ENCODE measurements around the gene CEP295NL. TPM values are rescaled to one million over a fixed set of nuclear protein-coding genes. Genes with fewer than 3 reads are reported as not detected.

CEP295NL gene
- total and polyA plus RNA-seq, 2 of the 13 experiments (the other 11 are each of a cell fraction or from before 2014, with no cell fraction given): not detected

- Histone ChIP-seq H3K4me2 (ENCODE audit: low read depth, low read length) (no peak overlapping the region), H4K20me1 (ENCODE audit: insufficient read depth, low read length) (no peaks in the 10 kb centered on the region), H3K27ac (ENCODE audit: extremely low read length, insufficient read depth, low read length) (no peak overlapping the region), H3K9ac (ENCODE audit: insufficient read depth, low read depth, low read length) (no peak overlapping the region), H2AFZ (ENCODE audit: low read length) (no peak overlapping the region), H3K27me3 (ENCODE audit: control insufficient read depth in 1 of 2, insufficient read depth in 2 of 2, low read length in 2 of 2) (peaks cover 5 to 27% of the 10 kb centered on the region in 2 experiments; a peak in 4 of 5 replicates), H3K9me3 (ENCODE audit: low read length) (peaks cover 18% of the 10 kb centered on the region), H3K4me1 (ENCODE audit: insufficient read depth, low read length) (peaks cover 47% of the 10 kb centered on the region), H3K36me3 (replicated peaks in 1 of 2; ENCODE audit: control insufficient read depth in 1 of 2, insufficient read depth in 2 of 2, low read length in 2 of 2) (no peaks in the 10 kb centered on the region), H3K4me3 (replicated peaks in 1 of 3; ENCODE audit: insufficient read depth in 1 of 3, low read depth in 2 of 3, low read length in 3 of 3) (no peak overlapping the region), H3K79me2 (ENCODE audit: insufficient read depth, low read length) (no peaks in the 10 kb centered on the region)
- BruUV-seq (replicated peaks): no TSS peak
- FAIRE-seq (no peak), ATAC-seq (no peak), DNase-seq (ENCODE audit: low spot score) (no peak)
- TF ChIP-seq ATF4 (CRISPR knock-in tag; IDR thresholded peaks at IDR 0.05) (no peak), FOXO1 (CRISPR knock-in tag; IDR thresholded peaks at IDR 0.05) (no peak), ZNF292 (CRISPR knock-in tag; IDR thresholded peaks at IDR 0.05; ENCODE audit: borderline replicate concordance, low read depth) (no peak), ZNF331 (CRISPR knock-in tag; IDR thresholded peaks at IDR 0.05) (peak; percentile 100), ZNF383 (CRISPR knock-in tag; IDR thresholded peaks at IDR 0.05; ENCODE audit: borderline replicate concordance) (no peak), SRSF4 (IDR thresholded peaks at IDR 0.05; ENCODE audit: low read depth, low read length, poor library complexity, severe bottlenecking) (no peak), SETDB1 (CRISPR knock-in tag; IDR thresholded peaks at IDR 0.05; ENCODE audit: borderline replicate concordance) (peak; percentile 79; the same call in 1 of the 2 replicates), ZNF430 (CRISPR knock-in tag; IDR thresholded peaks at IDR 0.05) (no peak)
- ChIA-PET CTCF (ENCODE audit: low intra/inter-chr PET ratio, low total read pairs) (no interaction called here), POLR2A (interaction anchor here (3.4 kb wide), 1 partner anchor 11 kb away, joined by 20 read pairs; no protein-coding TSS in a partner anchor)
- in situ Hi-C loops (cut with HindIII; ENCODE audit: extremely low pct_ligation_motif_present, low pct_unique_long_range_greater_than_20kb) (no loop called here), intact Hi-C loops (cut with micrococcal nuclease; ENCODE audit: unreplicated experiment) (no loop called here)
- WGBS (ENCODE audit: low lambda C conversion rate): 50% methylated on average over 2 of the region's 2 CpGs
Observed at GRCh38 chr17:78950870-78951269, 47.9 kb upstream of the CEP295NL start.

All from HepG2 (cell line).